HG03064 (cell line): ENCODE results near the gene PLEKHG4.

ENCODE experiments used
- ATAC-seq: cut with Tn5 transposase; IDR thresholded peaks from one replicate; pipeline ENCODE4 v1.9.1; 2021; ENCODE audit warnings: low read depth; ENCODE audit not compliant: unreplicated experiment

PLEKHG4 gene

GRCh38 chr16:67259705-67260104 lies 19.6 kb upstream of the PLEKHG4 start:
- no peak for ATAC-seq

- ATAC-seq = no peak
Measured at GRCh38 chr16:67260426-67261063, 18.8 kb upstream of the PLEKHG4 start.

- no peak for ATAC-seq
Measured at GRCh38 chr16:67263201-67263600, 16.1 kb upstream of the PLEKHG4 start.

DNA sequence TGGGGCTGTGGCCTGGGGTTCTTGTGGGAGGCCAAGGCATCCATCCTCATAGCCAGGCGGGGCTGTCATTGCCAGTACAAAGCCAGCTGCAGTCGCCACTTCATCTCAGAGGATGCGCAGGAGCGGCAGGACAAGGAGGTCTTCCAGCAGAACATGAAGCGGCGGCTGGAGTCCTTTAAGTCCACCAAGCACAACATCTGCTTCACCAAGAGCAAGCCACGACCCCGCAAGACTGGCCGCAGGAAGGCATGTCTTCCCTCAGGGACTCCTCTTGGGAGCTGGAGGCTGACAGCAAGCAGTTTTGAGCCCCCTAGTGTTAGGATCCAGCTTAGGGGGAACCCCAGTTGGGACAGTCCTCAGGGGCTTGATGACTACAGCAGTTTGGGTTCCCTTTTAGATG lies 15.1 kb upstream of the PLEKHG4 start:
- no peak for ATAC-seq

- ATAC-seq = no peak
Measured at GRCh38 chr16:67264866-67265265, 14.5 kb upstream of the PLEKHG4 start.

GRCh38 chr16:67265834-67266233 lies 13.5 kb upstream of the PLEKHG4 start:
- ATAC-seq = no peak

DNA sequence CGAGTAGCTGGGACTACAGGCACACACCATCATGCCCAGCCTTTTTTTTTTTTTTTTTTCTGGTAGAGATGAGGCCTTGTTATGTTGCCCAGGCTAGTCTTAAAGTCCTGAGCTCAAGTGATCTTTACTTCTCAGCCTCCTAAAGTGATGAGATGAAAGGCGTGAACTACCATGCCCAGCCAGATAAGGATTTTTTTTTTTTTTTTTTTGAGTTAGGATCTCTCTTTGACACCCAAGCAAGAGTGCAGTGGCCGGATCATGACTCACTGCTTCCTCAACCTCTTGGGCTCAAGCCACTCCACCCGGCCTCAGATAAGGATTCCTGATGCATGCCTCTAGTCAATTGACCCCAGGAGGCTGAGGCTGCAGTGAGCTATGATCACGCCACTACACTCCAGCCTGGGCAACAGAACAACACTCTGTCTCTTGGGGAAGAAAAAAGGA lies 11.2 kb upstream of the PLEKHG4 start:
- no peak for ATAC-seq

GRCh38 chr16:67269766-67270165 lies 9.6 kb upstream of the PLEKHG4 start:
- ATAC-seq = no peak

DNA sequence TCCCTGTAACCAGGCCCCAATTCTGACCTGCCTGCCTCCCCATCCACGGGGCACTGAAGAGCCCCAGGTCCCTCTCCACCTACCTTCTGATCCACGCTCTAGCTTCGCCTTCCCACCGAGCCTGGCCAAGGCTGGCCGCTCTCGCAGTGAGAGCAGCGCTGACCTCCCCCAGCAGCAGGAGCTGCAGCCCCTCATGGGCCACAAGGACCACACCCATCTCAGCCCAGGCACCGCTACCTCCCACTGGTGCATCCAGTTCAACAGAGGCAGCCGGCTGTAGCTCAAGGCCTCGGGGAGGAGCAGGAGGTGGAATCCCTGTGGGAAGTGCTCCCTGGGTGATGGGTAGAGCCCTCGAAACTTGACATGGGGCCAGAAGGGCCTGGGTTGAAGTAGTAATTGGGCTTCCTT lies 8.4 kb upstream of the PLEKHG4 start:
- ATAC-seq = no peak

DNA sequence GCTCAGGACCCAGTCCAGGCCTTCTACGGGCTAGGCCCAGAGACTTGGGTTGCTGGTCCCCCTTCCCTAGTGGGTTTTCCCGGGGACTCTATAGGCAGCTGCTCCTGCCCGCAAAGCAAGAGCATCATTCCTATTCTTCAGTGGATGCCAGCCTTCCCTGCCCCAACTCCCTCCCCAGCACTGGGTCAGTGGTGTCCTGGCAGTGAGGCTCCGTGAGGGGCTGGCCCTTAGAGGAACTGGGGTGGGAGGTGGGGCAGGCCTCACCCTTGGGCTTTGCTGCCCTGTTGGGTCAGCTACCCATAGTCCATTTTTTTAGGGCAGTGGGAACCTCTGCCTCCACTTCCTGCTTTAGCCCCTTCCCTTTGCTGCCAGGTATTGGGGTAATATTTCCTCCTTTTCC lies 7.9 kb upstream of the PLEKHG4 start:
- ATAC-seq = no peak

DNA sequence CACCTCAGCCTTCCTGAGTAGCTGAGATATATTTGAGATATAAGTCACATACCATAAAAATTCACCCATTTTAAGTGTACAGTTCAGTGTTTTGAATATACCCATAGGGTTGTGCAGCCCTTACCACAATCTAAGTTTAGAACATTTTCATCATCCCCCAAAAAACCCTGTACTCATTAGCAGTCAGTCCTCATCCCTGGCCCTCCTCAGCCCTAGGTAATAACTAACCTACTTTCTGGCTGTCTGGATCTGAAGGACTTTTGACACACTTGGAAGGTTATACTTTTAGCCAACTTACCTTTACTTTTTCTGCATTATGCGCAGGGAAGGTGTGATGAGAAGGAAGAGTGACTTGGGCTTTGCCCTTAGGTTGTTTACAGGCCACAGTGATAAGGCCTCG lies 4.0 kb upstream of the PLEKHG4 start:
- no peak for ATAC-seq

DNA sequence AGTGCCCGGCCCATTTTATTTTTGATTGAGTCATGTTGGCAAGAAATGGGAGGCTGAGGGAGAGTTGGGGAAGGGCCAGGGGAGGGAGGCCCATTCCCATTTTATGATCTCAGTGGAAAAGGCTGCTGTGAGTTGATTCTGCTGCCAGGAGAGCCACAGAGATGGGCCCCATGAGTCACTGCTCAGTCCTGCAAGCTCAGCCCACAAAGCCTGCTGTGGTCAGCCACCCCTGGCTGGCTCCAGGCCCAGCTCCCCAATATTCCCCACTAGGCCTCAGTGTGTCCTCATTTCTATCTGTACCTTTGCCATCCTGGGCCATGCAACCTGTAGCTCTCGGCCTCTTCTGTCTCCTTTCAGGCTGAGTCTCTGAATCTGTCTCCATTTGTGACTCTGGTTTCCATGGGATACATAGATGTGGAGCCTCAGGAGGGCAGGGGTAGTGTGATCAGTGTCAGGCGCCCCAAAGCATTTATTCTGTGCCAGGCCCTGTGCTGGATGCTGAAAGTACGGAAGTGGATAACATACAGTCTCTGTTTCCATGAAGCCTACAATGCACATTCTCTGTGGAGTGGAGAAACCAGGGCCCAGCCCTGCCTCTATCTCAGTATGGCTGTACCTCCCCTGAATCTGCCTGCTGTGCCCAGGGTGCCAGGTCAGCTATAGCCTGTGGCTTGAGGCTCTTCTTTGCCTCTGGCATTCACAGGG lies 1.9 kb upstream of the PLEKHG4 start:
- no peak for ATAC-seq

DNA sequence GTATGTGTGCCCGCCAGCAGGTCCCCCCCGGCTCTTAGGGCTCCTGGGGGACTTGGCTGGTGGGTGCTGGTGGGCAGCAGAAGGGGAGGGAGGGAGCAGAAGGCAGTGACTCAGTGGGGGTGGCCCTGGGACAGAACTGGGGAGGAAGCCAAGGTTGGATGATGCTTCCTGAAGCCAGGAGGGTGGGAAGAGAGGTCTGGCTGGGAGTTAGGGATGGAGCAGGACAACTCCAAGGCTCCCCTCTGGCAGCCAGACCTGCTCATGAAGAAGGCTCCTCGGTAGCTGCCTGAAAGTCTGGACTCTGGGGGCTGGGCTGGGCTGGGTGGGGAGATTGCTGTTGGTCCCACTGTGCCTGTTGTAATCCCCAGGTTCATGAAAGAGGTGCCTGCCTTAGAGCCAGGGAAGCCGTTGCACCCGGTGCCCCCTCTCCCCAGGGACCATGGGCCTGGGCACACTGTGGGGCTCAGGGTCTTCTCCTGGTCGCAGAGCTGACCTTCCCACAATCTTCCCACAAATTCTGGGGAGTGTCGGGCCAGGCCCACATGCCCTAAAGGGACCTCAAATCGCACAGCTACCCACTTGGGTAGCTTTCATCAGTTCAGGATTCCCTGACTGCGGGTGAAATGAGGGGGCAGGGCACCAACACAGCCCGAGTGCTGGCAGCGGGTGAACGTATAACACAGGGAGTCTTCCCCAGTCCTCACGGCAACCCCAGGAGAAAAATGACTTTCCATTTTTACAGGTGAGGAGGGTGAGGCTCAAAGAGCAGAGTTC lies 1.1 kb upstream of the PLEKHG4 start:
- ATAC-seq = no peak

- peak; percentile 42 for ATAC-seq
Measured at GRCh38 chr16:67278773-67279295, 498 bp upstream of the PLEKHG4 start.

DNA sequence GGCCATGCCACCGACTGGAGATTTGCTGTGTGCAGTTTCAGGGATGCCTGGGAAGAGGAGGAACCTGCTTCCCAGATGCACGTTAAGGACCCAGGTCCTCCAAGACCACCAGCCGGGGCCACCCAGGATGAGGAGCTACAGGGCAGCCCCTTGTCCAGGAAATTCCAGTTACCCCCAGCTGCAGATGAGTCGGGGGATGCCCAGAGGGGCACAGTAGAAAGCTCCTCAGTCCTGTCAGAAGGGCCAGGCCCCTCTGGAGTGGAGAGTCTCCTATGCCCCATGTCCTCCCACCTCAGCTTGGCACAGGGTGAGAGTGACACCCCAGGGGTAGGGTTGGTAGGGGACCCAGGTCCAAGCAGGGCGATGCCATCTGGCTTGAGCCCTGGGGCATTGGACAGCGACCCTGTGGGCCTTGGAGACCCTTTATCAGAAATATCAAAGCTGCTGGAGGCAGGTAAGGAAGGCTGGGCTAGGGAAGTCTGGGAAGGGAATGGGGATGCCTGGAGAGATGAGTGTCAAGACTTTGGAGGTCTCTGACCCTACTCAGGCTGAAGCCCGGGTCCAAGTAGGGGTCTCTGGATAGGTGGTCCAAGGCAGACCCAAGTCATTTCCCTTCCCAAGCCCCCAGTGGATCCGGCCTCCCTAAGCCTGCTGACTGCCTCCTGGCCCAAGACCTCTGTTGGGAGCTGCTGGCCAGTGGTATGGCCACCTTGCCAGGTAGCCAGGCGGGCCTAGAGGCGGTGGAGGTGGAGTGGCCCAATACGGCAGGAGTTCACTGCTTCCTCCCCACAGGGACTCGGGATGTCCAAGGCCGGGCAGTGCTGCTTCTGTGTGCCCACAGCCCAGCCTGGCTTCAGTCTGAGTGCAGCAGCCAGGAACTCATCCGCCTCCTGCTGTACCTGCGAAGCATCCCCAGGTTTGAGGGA lies 1.0 kb downstream of the PLEKHG4 start:
- ATAC-seq = no peak

- ATAC-seq = no peak
Measured at GRCh38 chr16:67281536-67282446, 2.5 kb downstream of the PLEKHG4 start.

GRCh38 chr16:67282447-67282805 lies 3.1 kb downstream of the PLEKHG4 start:
- ATAC-seq = no peak

- ATAC-seq = no peak
Measured at GRCh38 chr16:67283039-67283825, 3.9 kb downstream of the PLEKHG4 start.
